Lung (tissue), 12 donors: ENCODE measurements around the gene ZDHHC13. TPM values are rescaled to one million over a fixed set of nuclear protein-coding genes. Genes with fewer than 3 reads are reported as not detected.

Experiments used
- ATAC-seq: fragments of 200-7000 bp; cut with Tn5 transposase; one replicate; pipeline ENCODE4 v1.9.1; 2020; ENCODE audit warnings: moderate number of reproducible peaks; ENCODE audit not compliant: insufficient read depth, low FRiP score
- DNase-seq, 3 donors: peaks; one replicate each; pipeline ENCODE4 v3.0.0-alpha.2; 2013 to 2017
- H3K27ac ChIP-seq, 2 donors: one replicate each; pipeline ENCODE4 v1.5.1; 2013; ENCODE audit warnings: mild to moderate bottlenecking in 2 of 2, moderate library complexity in 2 of 2, control low read depth in 1 of 2, inconsistent platforms in 1 of 2, low read depth in 1 of 2, low read length in 1 of 2
- H3K27me3 ChIP-seq, 3 donors: one replicate each; pipeline ENCODE4 v1.5.1; 2013; ENCODE audit warnings: low read length in 2 of 3; ENCODE audit not compliant: control insufficient read depth in 3 of 3, insufficient read depth in 3 of 3
- H3K36me3 ChIP-seq, 4 donors: one replicate each; pipeline ENCODE4 v1.5.1; 2013; ENCODE audit warnings: low read length in 4 of 4, mild to moderate bottlenecking in 1 of 4, moderate library complexity in 1 of 4; ENCODE audit not compliant: control insufficient read depth in 4 of 4, insufficient read depth in 4 of 4
- H3K4me1 ChIP-seq, 5 donors: one replicate each; pipeline ENCODE4 v1.5.1; 2013; ENCODE audit warnings: low read length in 5 of 5, mild to moderate bottlenecking in 2 of 5, moderate library complexity in 1 of 5; ENCODE audit not compliant: control insufficient read depth in 5 of 5, insufficient read depth in 5 of 5
- H3K4me3 ChIP-seq: one replicate; pipeline ENCODE4 v1.5.1; 2013; ENCODE audit warnings: mild to moderate bottlenecking, control low read depth, moderate library complexity
- H3K9ac ChIP-seq, 2 donors: one replicate each; pipeline ENCODE4 v1.5.1; 2013; ENCODE audit warnings: low read length in 2 of 2, control low read depth in 1 of 2; ENCODE audit not compliant: insufficient read depth in 1 of 2
- H3K9me3 ChIP-seq, 4 donors: one replicate each; pipeline ENCODE4 v1.5.1; 2013; ENCODE audit warnings: low read length in 3 of 4, mild to moderate bottlenecking in 1 of 4, moderate library complexity in 1 of 4; ENCODE audit not compliant: control insufficient read depth in 4 of 4, insufficient read depth in 3 of 4
- CTCF ChIP-seq: IDR thresholded peaks from 2 replicates; pipeline ENCODE4 v1.5.1; 2012; ENCODE audit warnings: mild to moderate bottlenecking; ENCODE audit errors: control extremely low read depth, extremely low read depth
- WGBS, 2 donors: extraction: QIAGEN DNeasy Blood & Tissue Kit; methylation state at CpG; one replicate each; pipeline ENCODE4 v1.1.7; 2013; 5-methylcytosine and 5-hydroxymethylcytosine counted together
- polyA plus RNA-seq, 2 donors: library from polyadenylated mRNA; stranded (reverse); fragments of 200-250 nt; gene quantifications; one replicate each; pipeline ENCODE4 v1.2.1, GENCODE V29; 2013
- total RNA-seq, 2 donors: library from RNA; depleted of rRNA in 1 of 2; stranded (reverse); fragments of >200 nt in 1 of 2; gene quantifications; one replicate each; pipeline ENCODE4 v1.2.1, GENCODE V29; 2014 to 2021
- donor health status: control.
- donor health status: control.
- donor health status: Bipolar disorder and iron deficiency.
- donor health status: healthy.
- donor health status: DM: yes; HTN: yes; CAD: no.

The ZDHHC13 gene
- total and polyA plus RNA-seq, 4 donors: 10.6 to 20.0 (median 12.4) TPM

GRCh38 chr11:19193916-19194315 is 76.9 kb downstream of the ZDHHC13 start:
- no peak overlapping the region for H3K9ac ChIP-seq
- peak overlapping the region in 1 of 2 donors; percentile 75 for H3K27ac ChIP-seq
- no peak overlapping the region for H3K4me3 ChIP-seq
- TF ChIP-seq CTCF: no peak
- no peaks in the 10 kb centered on the region for H3K27me3 ChIP-seq
- WGBS, 2 donors: 76 to 82% methylated on average over 2 of the region's 2 CpGs
- H3K9me3 ChIP-seq: no peaks in the 10 kb centered on the region
- no peaks in the 10 kb centered on the region for H3K36me3 ChIP-seq
- H3K4me1 ChIP-seq: peaks cover 0 to 11% (median 3%) of the 10 kb centered on the region in 5 donors
- DNase-seq (no peak), ATAC-seq (no peak)

GRCh38 chr11:19194620-19195308 is 77.8 kb downstream of the ZDHHC13 start:
- no peaks in the 10 kb centered on the region for H3K9me3 ChIP-seq
- ATAC-seq: no peak
- peaks cover 0 to 15% (median 3%) of the 10 kb centered on the region in 5 donors for H3K4me1 ChIP-seq
- 89 to 92% methylated on average over 4 of the region's 4 CpGs for WGBS, 2 donors
- no peak for DNase-seq
- H3K4me3 ChIP-seq: no peak overlapping the region
- H3K27me3 ChIP-seq: no peaks in the 10 kb centered on the region
- peak overlapping the region in 1 of 2 donors; percentile 75 for H3K27ac ChIP-seq
- no peak overlapping the region for H3K9ac ChIP-seq
- H3K36me3 ChIP-seq: no peaks in the 10 kb centered on the region
- TF ChIP-seq CTCF: no peak

- ATAC-seq (no peak), DNase-seq (no peak)
- H3K9me3 ChIP-seq: no peaks in the 10 kb centered on the region
- 88 to 93% methylated on average over 6 of the region's 6 CpGs for WGBS, 2 donors
- no peaks in the 10 kb centered on the region for H3K36me3 ChIP-seq
- H3K9ac ChIP-seq: no peak overlapping the region
- H3K27ac ChIP-seq: peak overlapping the region in 1 of 2 donors; percentile 73
- no peak for TF ChIP-seq CTCF
- peaks cover 0 to 25% (median 6%) of the 10 kb centered on the region in 5 donors for H3K4me1 ChIP-seq
- H3K4me3 ChIP-seq: no peak overlapping the region
- no peaks in the 10 kb centered on the region for H3K27me3 ChIP-seq
Measured at GRCh38 chr11:19196432-19196831, 79.5 kb downstream of the ZDHHC13 start.
